ENCODE data around the gene UBE2D4.

The UBE2D4 gene

DNA sequence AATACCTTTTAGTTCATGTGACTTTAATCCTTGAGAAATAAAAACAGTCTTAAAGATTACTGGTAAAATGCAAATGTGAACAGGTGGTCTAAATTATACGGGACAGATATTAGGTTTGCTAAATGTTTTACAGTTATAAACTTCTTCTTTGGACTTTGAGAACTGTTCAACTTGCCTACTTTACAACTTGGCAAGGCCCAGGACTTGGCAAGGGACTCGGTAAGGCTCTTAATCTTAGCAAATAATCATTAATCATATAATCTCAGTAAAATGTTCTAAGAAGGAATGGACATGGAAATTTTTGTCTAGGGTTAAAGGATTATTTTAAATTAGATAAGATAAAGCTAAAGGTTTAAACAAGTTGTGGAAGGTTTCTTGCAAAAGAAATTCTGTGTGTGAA lies 4.8 kb upstream of the UBE2D4 start:
- Histone ChIP-seq H3K27me3 (replicated peaks) (no peaks in the 10 kb centered on the region), H3K4me3 (ENCODE audit: low read depth, low read length) (no peak overlapping the region), H3K36me3 (replicated peaks) (no peaks in the 10 kb centered on the region), H3K27ac (no peak overlapping the region)
- in situ Hi-C loops (cut with HindIII; ENCODE audit: low pct_ligation_motif_present, low sequenced_read_pairs), result no loop called here
- DNase-seq, result no peak
- TF ChIP-seq, protein P1, sequence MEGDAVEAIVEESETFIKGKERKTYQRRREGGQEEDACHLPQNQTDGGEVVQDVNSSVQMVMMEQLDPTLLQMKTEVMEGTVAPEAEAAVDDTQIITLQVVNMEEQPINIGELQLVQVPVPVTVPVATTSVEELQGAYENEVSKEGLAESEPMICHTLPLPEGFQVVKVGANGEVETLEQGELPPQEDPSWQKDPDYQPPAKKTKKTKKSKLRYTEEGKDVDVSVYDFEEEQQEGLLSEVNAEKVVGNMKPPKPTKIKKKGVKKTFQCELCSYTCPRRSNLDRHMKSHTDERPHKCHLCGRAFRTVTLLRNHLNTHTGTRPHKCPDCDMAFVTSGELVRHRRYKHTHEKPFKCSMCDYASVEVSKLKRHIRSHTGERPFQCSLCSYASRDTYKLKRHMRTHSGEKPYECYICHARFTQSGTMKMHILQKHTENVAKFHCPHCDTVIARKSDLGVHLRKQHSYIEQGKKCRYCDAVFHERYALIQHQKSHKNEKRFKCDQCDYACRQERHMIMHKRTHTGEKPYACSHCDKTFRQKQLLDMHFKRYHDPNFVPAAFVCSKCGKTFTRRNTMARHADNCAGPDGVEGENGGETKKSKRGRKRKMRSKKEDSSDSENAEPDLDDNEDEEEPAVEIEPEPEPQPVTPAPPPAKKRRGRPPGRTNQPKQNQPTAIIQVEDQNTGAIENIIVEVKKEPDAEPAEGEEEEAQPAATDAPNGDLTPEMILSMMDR (IDR thresholded peaks at IDR 0.05; ENCODE audit: low read depth, low read length, missing control alignments), result no peak

DNA sequence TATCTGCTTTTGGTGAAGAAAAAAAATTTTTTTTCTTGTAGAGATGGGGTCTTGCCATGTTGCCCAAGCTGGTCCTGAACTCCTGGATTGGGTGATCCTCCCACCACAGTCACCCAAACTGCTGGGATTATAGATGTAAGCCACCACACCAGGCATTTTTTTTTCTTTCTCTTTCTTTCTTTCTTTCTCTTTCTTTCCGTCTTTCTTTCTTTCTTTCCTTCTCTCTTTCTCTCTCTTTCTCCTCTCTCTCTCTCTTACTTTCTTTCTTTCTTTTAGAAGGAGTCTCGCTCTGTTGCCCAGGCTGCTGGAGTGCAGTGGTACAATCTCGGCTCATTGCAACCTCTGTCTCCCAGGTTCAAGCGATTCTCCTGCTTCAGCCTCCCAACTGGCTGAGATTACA lies 3.5 kb upstream of the UBE2D4 start:
- DNase-seq, result no peak
- in situ Hi-C loops (cut with HindIII; ENCODE audit: low pct_ligation_motif_present, low sequenced_read_pairs), result no loop called here
- TF ChIP-seq, protein P1 (IDR thresholded peaks at IDR 0.05; ENCODE audit: low read depth, low read length, missing control alignments), result no peak
- Histone ChIP-seq H3K27me3 (replicated peaks) (no peaks in the 10 kb centered on the region), H3K27ac (no peak overlapping the region), H3K4me3 (ENCODE audit: low read depth, low read length) (no peak overlapping the region), H3K36me3 (replicated peaks) (no peaks in the 10 kb centered on the region)

DNA sequence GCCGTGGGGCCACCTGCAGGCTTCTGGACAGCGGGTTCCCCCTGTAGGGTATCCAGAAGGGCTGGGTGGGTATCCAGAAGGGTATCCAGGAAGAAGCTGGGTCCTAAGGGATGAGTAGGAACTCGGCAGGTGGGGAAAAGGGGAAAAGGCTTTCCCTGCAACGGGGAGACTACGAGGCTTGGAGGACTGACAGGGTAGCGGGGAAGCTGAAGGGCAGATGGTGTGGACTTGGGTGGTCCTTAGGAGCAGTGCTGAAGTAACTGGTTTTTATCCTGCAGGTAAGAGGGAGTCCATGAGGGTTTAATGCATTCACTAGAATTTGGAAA lies 525 bp downstream of the UBE2D4 start:
- no peak for DNase-seq
- peak overlapping the region; percentile 69 for H3K27ac ChIP-seq
- peak overlapping the region; percentile 71 for H3K4me3 ChIP-seq (ENCODE audit: low read depth, low read length)
- no peaks in the 10 kb centered on the region for H3K36me3 ChIP-seq (replicated peaks)
- H3K27me3 ChIP-seq (replicated peaks), result no peaks in the 10 kb centered on the region
- in situ Hi-C loops (cut with HindIII; ENCODE audit: low pct_ligation_motif_present, low sequenced_read_pairs), result no loop called here
- TF ChIP-seq, protein P1 (IDR thresholded peaks at IDR 0.05; ENCODE audit: low read depth, low read length, missing control alignments), result peak; percentile 11

DNA sequence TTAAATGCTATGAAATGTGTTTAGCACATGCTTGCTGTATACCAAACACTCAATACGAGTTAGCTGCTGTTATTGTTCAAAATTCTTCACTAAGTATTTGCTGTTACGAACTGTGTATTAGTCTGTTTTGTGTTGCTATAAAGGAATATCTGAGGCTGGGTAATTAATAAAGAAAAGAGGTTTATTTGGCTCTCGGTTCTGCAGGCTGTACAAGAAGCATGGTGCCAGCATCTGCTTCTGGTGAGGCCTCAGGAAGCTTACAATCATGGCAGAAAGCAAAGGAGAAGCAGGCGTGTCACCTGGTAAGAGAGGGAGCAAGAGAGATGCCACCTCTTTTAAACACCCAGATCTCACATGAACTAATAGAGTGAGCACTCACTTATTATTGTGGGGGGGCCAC lies 1.6 kb downstream of the UBE2D4 start:
- no peaks in the 10 kb centered on the region for H3K36me3 ChIP-seq (replicated peaks)
- no peak for DNase-seq
- TF ChIP-seq, protein P1 (IDR thresholded peaks at IDR 0.05; ENCODE audit: low read depth, low read length, missing control alignments), result no peak
- in situ Hi-C loops (cut with HindIII; ENCODE audit: low pct_ligation_motif_present, low sequenced_read_pairs), result no loop called here
- H3K4me3 ChIP-seq (ENCODE audit: low read depth, low read length), result no peak overlapping the region
- H3K27me3 ChIP-seq (replicated peaks), result no peaks in the 10 kb centered on the region
- no peak overlapping the region for H3K27ac ChIP-seq

DNA sequence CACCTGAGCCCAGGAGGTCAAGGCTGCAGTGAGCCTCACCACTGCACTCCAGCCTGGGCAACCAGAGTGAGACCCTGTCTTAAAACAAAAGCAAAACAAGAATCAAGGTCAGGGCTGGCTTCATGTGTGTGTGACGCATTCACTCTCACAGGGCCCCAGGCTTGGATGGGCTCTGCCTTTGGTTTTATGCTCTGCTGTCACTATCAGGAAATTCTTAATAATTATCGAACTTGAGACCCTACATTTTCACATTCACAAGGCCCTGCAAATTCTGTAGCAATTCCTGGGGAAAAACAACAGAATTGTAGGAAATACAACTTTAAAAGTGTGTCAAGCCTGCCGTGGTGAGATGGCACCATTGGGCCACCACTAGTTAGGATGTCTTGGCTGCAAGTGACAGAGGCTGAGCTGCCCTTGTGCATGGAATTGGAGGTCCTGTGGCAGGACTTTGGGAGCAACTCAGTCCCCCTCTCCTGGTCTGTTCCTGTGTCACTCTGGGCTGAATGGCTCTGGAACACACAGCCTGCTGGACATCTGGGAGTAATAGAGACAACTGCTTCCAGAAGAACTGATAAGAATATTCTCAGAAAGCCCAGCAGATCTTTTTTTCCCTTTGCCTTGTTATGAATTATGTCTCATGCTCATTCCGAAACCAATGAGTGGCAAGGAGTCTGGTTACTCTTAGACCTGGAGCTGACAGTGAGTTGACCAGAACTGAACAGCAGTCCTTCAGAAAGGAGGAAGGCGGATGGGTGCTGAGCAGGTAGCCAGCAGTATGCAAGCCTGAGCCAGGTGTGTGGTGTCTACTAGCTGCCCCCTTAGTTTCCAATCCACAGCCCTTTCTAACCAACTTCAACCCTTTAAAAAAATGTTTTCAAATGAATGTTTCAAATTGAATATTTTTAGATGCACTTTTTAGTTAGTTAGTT lies 3.6 kb downstream of the UBE2D4 start:
- H3K36me3 ChIP-seq (replicated peaks), result no peaks in the 10 kb centered on the region
- H3K4me3 ChIP-seq (ENCODE audit: low read depth, low read length), result no peak overlapping the region
- in situ Hi-C loops (cut with HindIII; ENCODE audit: low pct_ligation_motif_present, low sequenced_read_pairs), result no loop called here
- H3K27me3 ChIP-seq (replicated peaks), result no peaks in the 10 kb centered on the region
- TF ChIP-seq, protein P1 (IDR thresholded peaks at IDR 0.05; ENCODE audit: low read depth, low read length, missing control alignments), result no peak
- no peak for DNase-seq
- no peak overlapping the region for H3K27ac ChIP-seq

DNA sequence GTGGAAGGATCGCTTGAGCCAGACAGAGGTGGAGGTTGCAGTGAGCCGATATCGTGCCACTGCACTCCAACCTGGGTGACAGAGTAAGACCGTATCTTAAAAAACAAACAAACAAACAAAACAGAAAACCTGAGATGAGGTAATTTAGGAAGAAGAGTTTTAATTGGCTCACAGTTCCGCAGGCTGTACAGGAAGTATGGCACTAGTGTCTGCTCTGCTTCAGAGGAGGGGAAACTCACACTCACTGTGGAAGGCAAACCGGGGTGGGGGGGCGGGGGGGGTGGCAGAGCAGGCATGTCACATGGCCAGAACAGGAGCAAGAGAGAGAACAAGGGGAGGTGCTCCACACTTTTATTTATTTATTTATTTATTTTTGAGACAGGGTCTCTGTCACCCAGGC lies 5.1 kb downstream of the UBE2D4 start:
- no peak for DNase-seq
- Histone ChIP-seq H3K27ac (no peak overlapping the region), H3K4me3 (ENCODE audit: low read depth, low read length) (no peak overlapping the region), H3K36me3 (replicated peaks) (no peaks in the 10 kb centered on the region), H3K27me3 (replicated peaks) (no peaks in the 10 kb centered on the region)
- TF ChIP-seq, protein P1 (IDR thresholded peaks at IDR 0.05; ENCODE audit: low read depth, low read length, missing control alignments), result no peak
- in situ Hi-C loops (cut with HindIII; ENCODE audit: low pct_ligation_motif_present, low sequenced_read_pairs), result no loop called here
